ENCODE results near the gene C3. TPM values are rescaled to one million over a fixed set of nuclear protein-coding genes. Genes with fewer than 3 reads are reported as not detected.

Gene C3
- total and polyA plus RNA-seq, 5 donors from 2014 or later = not detected

DNA sequence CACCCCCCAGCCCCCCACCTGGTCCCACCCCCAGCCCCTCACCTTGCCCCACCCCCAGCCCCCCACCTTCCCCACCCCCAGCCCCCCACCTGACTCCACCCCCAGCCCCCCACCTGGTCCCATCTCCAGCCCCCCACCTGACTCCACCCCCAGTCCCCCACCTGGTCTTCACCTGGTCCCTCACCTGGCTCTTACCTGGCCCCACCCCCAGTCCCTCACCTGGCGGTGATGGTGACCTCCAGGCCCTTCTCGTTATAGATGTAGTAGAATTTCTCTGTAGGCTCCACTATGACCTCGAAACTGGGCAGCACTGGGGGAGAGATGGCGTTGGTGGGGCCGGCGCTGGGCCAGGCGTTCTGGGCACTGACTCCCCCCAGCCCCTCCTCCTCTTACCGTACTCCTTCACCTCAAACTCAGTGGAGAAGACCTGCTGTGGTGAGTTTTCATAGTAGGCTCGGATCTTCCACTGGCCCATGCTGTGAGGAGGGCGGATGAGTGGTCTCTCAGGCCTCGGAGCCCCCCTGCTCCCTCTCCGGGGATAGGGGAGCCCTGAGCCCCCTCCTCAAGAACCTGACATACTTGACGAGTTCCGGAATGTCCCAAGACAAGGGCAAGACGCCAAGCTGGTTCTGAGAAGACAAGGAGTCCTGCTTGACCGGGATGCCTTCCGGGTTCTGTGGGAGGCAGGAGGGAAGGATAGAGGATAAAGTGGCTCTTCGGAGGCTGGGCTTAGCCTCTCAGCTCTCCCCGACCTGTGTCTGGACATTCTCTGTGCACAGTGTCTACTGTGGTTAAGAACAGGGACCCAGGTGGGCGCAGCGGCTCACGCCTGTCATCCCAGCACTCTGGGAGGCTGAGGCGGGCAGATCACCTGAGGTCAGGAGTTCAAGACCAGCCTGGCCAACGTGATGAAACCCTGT, 6.4 kb downstream of the C3 start:
- ATAC-seq (ENCODE audit: low read depth in 2 of 2) = no peak
- Mint-ChIP-seq H3K36me3 (no peaks in the 10 kb centered on the region), H3K4me3 (no peak overlapping the region)

DNA sequence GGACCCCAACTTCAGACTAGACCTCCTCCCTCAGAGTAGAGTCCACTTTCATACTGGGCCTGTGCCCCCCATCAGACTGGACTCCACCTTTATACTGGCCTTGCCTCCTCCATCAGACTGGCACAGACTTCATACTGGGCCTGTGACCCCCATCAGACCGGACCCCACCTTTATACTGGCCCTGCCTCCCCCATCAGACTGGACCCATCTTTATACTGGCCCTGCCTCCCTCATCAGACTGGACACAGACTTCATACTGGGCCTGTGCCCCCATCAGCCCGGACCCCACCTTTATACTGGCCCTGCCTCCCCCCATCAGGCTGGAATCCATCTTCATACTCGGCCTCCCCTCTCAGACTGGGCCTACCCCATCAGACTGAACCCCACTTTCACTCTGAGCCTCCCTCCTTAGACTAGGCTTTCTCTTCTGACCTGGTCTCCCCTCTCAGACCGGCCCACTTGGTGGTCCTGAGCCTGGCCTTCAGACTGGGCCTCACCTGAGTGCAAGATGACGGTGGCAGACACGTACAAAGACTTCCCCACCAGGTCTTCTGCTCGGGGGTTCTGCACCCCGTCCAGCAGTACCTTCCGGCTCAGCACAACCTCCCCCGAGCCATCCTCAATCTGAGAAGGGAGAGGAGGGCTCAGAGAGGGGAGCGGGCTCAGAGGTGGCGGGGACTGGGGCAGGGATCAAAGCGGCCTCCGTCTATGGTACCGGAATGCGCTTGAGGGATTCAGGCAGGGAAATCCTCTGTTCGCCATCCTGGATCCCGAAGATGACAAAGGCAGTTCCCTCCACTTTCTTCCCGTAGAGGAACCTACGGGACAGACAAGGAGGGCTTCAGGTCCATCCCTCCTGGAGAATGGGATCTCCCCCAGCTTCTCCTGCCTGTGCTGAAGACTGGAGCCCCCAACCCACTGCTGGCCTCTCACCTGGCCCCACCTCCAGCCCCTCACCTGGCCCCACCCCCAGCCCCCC, 7.5 kb downstream of the C3 start:
- DNase-seq (no peak), ATAC-seq (ENCODE audit: low read depth in 2 of 2) (no peak)
- Mint-ChIP-seq H3K9me3 (peaks cover 0 to 5% (median 0%) of the 10 kb centered on the region in 7 donors), H3K4me3 (no peak overlapping the region), H3K27me3 (peaks cover 41% of the 10 kb centered on the region), H3K27ac (no peak overlapping the region), H3K4me1 (peaks cover 0 to 24% (median 7%) of the 10 kb centered on the region in 4 donors), H3K36me3 (no peaks in the 10 kb centered on the region)
- no peaks in the 10 kb centered on the region for H3K9me3 ChIP-seq (ENCODE audit: control insufficient read depth in 2 of 2, low read length in 2 of 2)
- H3K4me1 ChIP-seq (ENCODE audit: control insufficient read depth, insufficient read depth, low read length, poor library complexity, severe bottlenecking) = peaks cover 6% of the 10 kb centered on the region
- peaks cover 5% of the 10 kb centered on the region for H3K27me3 ChIP-seq (ENCODE audit: control insufficient read depth, insufficient read depth, low read length)
- H3K4me3 ChIP-seq (ENCODE audit: low read depth, low read length) = no peak overlapping the region
- no peaks in the 10 kb centered on the region for H3K36me3 ChIP-seq (ENCODE audit: control insufficient read depth, insufficient read depth, low read length)
- no peak overlapping the region for H3K27ac ChIP-seq (ENCODE audit: insufficient read depth, low read length, poor library complexity, severe bottlenecking)

More for the DNA sequence above, 6.4 kb downstream of the C3 start:
- Histone ChIP-seq H3K27ac (ENCODE audit: insufficient read depth, low read length, poor library complexity, severe bottlenecking) (no peak overlapping the region), H3K4me1 (ENCODE audit: control insufficient read depth, insufficient read depth, low read length, poor library complexity, severe bottlenecking) (peaks cover 6% of the 10 kb centered on the region), H3K9me3 (ENCODE audit: control insufficient read depth in 2 of 2, low read length in 2 of 2) (no peaks in the 10 kb centered on the region), H3K4me3 (ENCODE audit: low read depth, low read length) (no peak overlapping the region), H3K36me3 (ENCODE audit: control insufficient read depth, insufficient read depth, low read length) (no peaks in the 10 kb centered on the region), H3K27me3 (ENCODE audit: control insufficient read depth, insufficient read depth, low read length) (peaks cover 5% of the 10 kb centered on the region)
- Mint-ChIP-seq H3K9me3 (peaks cover 0 to 3% (median 0%) of the 10 kb centered on the region in 7 donors), H3K27me3 (peaks cover 31% of the 10 kb centered on the region), H3K4me1 (peaks cover 0 to 24% (median 7%) of the 10 kb centered on the region in 4 donors), H3K27ac (no peak overlapping the region)
- no peak for DNase-seq

GRCh38 chr19:6712231-6712630, 8.2 kb downstream of the C3 start:
- H3K4me3 Mint-ChIP-seq = no peak overlapping the region
- peaks cover 0 to 21% (median 5%) of the 10 kb centered on the region in 4 donors for H3K4me1 Mint-ChIP-seq
- DNase-seq (no peak), ATAC-seq (ENCODE audit: low read depth in 2 of 2) (no peak)
- H3K4me1 ChIP-seq (ENCODE audit: control insufficient read depth, insufficient read depth, low read length, poor library complexity, severe bottlenecking) = peaks cover 6% of the 10 kb centered on the region
- peaks cover 5% of the 10 kb centered on the region for H3K27me3 ChIP-seq (ENCODE audit: control insufficient read depth, insufficient read depth, low read length)
- peaks cover 47% of the 10 kb centered on the region for H3K27me3 Mint-ChIP-seq
- no peaks in the 10 kb centered on the region for H3K9me3 ChIP-seq (ENCODE audit: control insufficient read depth in 2 of 2, low read length in 2 of 2)
- no peak overlapping the region for H3K27ac ChIP-seq (ENCODE audit: insufficient read depth, low read length, poor library complexity, severe bottlenecking)
- H3K36me3 Mint-ChIP-seq = no peaks in the 10 kb centered on the region
- H3K27ac Mint-ChIP-seq = no peak overlapping the region
- no peaks in the 10 kb centered on the region for H3K36me3 ChIP-seq (ENCODE audit: control insufficient read depth, insufficient read depth, low read length)
- no peak overlapping the region for H3K4me3 ChIP-seq (ENCODE audit: low read depth, low read length)
- H3K9me3 Mint-ChIP-seq = peaks cover 0 to 5% (median 0%) of the 10 kb centered on the region in 7 donors

GRCh38 chr19:6711605-6712004, 8.8 kb downstream of the C3 start:
- H3K36me3 ChIP-seq (ENCODE audit: control insufficient read depth, insufficient read depth, low read length) = no peaks in the 10 kb centered on the region
- Mint-ChIP-seq H3K4me1 (peaks cover 0 to 21% (median 5%) of the 10 kb centered on the region in 4 donors), H3K27ac (no peak overlapping the region), H3K4me3 (no peak overlapping the region), H3K36me3 (no peaks in the 10 kb centered on the region), H3K27me3 (peaks cover 45% of the 10 kb centered on the region), H3K9me3 (peaks cover 0 to 5% (median 0%) of the 10 kb centered on the region in 7 donors)
- DNase-seq = no peak
- peaks cover 5% of the 10 kb centered on the region for H3K27me3 ChIP-seq (ENCODE audit: control insufficient read depth, insufficient read depth, low read length)
- H3K4me1 ChIP-seq (ENCODE audit: control insufficient read depth, insufficient read depth, low read length, poor library complexity, severe bottlenecking) = peaks cover 6% of the 10 kb centered on the region
- ATAC-seq (ENCODE audit: low read depth in 2 of 2) = no peak
- no peak overlapping the region for H3K4me3 ChIP-seq (ENCODE audit: low read depth, low read length)
- H3K9me3 ChIP-seq (ENCODE audit: control insufficient read depth in 2 of 2, low read length in 2 of 2) = no peaks in the 10 kb centered on the region
- no peak overlapping the region for H3K27ac ChIP-seq (ENCODE audit: insufficient read depth, low read length, poor library complexity, severe bottlenecking)

DNA sequence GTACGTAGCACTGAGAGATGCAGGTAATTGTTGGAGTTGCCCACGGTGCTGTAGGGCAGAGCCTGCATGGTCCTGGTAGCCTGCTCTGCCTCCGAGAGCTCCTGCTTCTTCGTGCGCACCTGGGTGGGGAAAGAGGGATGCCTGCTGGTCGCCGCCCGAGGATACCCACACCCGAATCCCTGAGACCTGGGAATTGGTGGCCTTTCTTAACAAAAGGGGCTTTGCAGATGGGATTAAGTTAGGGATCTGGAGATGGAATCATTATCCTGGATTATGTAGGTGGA, 9.4 kb downstream of the C3 start:
- H3K27ac ChIP-seq (ENCODE audit: insufficient read depth, low read length, poor library complexity, severe bottlenecking) = no peak overlapping the region
- ATAC-seq (ENCODE audit: low read depth in 2 of 2) = no peak
- H3K4me3 Mint-ChIP-seq = no peak overlapping the region
- H3K27me3 ChIP-seq (ENCODE audit: control insufficient read depth, insufficient read depth, low read length) = peaks cover 5% of the 10 kb centered on the region
- DNase-seq = no peak
- H3K4me3 ChIP-seq (ENCODE audit: low read depth, low read length) = no peak overlapping the region
- H3K27me3 Mint-ChIP-seq = peaks cover 40% of the 10 kb centered on the region
- H3K9me3 ChIP-seq (ENCODE audit: control insufficient read depth in 2 of 2, low read length in 2 of 2) = no peaks in the 10 kb centered on the region
- no peaks in the 10 kb centered on the region for H3K36me3 Mint-ChIP-seq
- H3K4me1 ChIP-seq (ENCODE audit: control insufficient read depth, insufficient read depth, low read length, poor library complexity, severe bottlenecking) = peaks cover 6% of the 10 kb centered on the region
- no peaks in the 10 kb centered on the region for H3K36me3 ChIP-seq (ENCODE audit: control insufficient read depth, insufficient read depth, low read length)
- H3K27ac Mint-ChIP-seq = no peak overlapping the region
- H3K9me3 Mint-ChIP-seq = peaks cover 0 to 5% (median 0%) of the 10 kb centered on the region in 7 donors
- H3K4me1 Mint-ChIP-seq = peaks cover 0 to 21% (median 5%) of the 10 kb centered on the region in 4 donors

- Histone ChIP-seq H3K4me1 (ENCODE audit: control insufficient read depth, insufficient read depth, low read length, poor library complexity, severe bottlenecking) (peaks cover 6% of the 10 kb centered on the region), H3K9me3 (ENCODE audit: control insufficient read depth in 2 of 2, low read length in 2 of 2) (no peaks in the 10 kb centered on the region), H3K27ac (ENCODE audit: insufficient read depth, low read length, poor library complexity, severe bottlenecking) (no peak overlapping the region), H3K27me3 (ENCODE audit: control insufficient read depth, insufficient read depth, low read length) (peaks cover 5% of the 10 kb centered on the region), H3K36me3 (ENCODE audit: control insufficient read depth, insufficient read depth, low read length) (no peaks in the 10 kb centered on the region), H3K4me3 (ENCODE audit: low read depth, low read length) (no peak overlapping the region)
- H3K27me3 Mint-ChIP-seq = peaks cover 40% of the 10 kb centered on the region
- no peak for DNase-seq
- ATAC-seq (ENCODE audit: low read depth in 2 of 2) = no peak
- H3K27ac Mint-ChIP-seq = no peak overlapping the region
- H3K4me3 Mint-ChIP-seq = no peak overlapping the region
- H3K9me3 Mint-ChIP-seq = peaks cover 0 to 5% (median 0%) of the 10 kb centered on the region in 7 donors
- H3K36me3 Mint-ChIP-seq = no peaks in the 10 kb centered on the region
- H3K4me1 Mint-ChIP-seq = peaks cover 0 to 21% (median 5%) of the 10 kb centered on the region in 4 donors
These were observed 10.0 kb downstream of the C3 start for GRCh38 chr19:6710273-6711077.

- H3K4me3 Mint-ChIP-seq = no peak overlapping the region
- DNase-seq (no peak), ATAC-seq (ENCODE audit: low read depth in 2 of 2) (no peak)
- peaks cover 0 to 21% (median 5%) of the 10 kb centered on the region in 4 donors for H3K4me1 Mint-ChIP-seq
- H3K27ac Mint-ChIP-seq = no peak overlapping the region
- Histone ChIP-seq H3K4me1 (ENCODE audit: control insufficient read depth, insufficient read depth, low read length, poor library complexity, severe bottlenecking) (peaks cover 6% of the 10 kb centered on the region), H3K27me3 (ENCODE audit: control insufficient read depth, insufficient read depth, low read length) (peaks cover 5% of the 10 kb centered on the region), H3K27ac (ENCODE audit: insufficient read depth, low read length, poor library complexity, severe bottlenecking) (no peak overlapping the region), H3K36me3 (ENCODE audit: control insufficient read depth, insufficient read depth, low read length) (no peaks in the 10 kb centered on the region), H3K4me3 (ENCODE audit: low read depth, low read length) (no peak overlapping the region), H3K9me3 (ENCODE audit: control insufficient read depth in 2 of 2, low read length in 2 of 2) (no peaks in the 10 kb centered on the region)
- peaks cover 0 to 5% (median 0%) of the 10 kb centered on the region in 7 donors for H3K9me3 Mint-ChIP-seq
- H3K27me3 Mint-ChIP-seq = peaks cover 40% of the 10 kb centered on the region
- no peaks in the 10 kb centered on the region for H3K36me3 Mint-ChIP-seq
These were observed 10.9 kb downstream of the C3 start for GRCh38 chr19:6709549-6709948.
